CD4-positive, alpha-beta T cell (primary cell): ENCODE results near the gene ZNF532. TPM values are rescaled to one million over a fixed set of nuclear protein-coding genes. Genes with fewer than 3 reads are reported as not detected.
"Not testable (repeated sequence)": the region's sequence is repeated elsewhere in the genome, so short reads cannot be mapped to it uniquely, and the experiment has no call there.

Source experiments
- ATAC-seq: fragments of 200-7000 bp; cut with Tn5 transposase; one replicate; pipeline ENCODE4 v1.10.0; 2022; ENCODE audit warnings: mild to moderate bottlenecking; ENCODE audit not compliant: poor library complexity
- CTCF ChIA-PET: fragments of 350-600 bp; sonication (Branson Sonifier 250); formaldehyde crosslinking; loops from one replicate; lab custom pipeline; 2021; ENCODE audit warnings: antibody characterized with exemption, inconsistent platforms; lab: Charles Lee
- POLR2A ChIA-PET: fragments of 350-600 bp; sonication (Branson Sonifier 250); formaldehyde crosslinking; loops from one replicate; lab custom pipeline; 2021; ENCODE audit warnings: antibody characterized with exemption, inconsistent platforms; lab: Charles Lee
- DNase-seq, 14 experiments: peaks; one replicate each; pipeline ENCODE4 v3.0.0-alpha.2; 2013 to 2020; ENCODE audit warnings: mixed read lengths in 2 of 14
- H3K27ac ChIP-seq, 2 donors: one replicate each; pipeline versions ENCODE4 v1.5.1 to v1.7.0; 2013; ENCODE audit warnings: low read length in 2 of 2, low read depth in 1 of 2, mild to moderate bottlenecking in 1 of 2
- H3K27me3 ChIP-seq, 2 experiments: 1 replicate in 1 of 2; 2 replicates in 1 of 2; pipeline versions ENCODE4 v1.6.1 to v1.7.0; 2013; ENCODE audit warnings: low read length in 2 of 2, control low read depth in 1 of 2, mild to moderate bottlenecking in 1 of 2, moderate library complexity in 1 of 2; ENCODE audit not compliant: insufficient read depth in 2 of 2, control insufficient read depth in 1 of 2
- H3K36me3 ChIP-seq: one replicate; pipeline ENCODE4 v1.6.1; 2013; ENCODE audit warnings: low read length, control low read depth; ENCODE audit not compliant: insufficient read depth
- H3K4me1 ChIP-seq: one replicate; pipeline ENCODE4 v1.6.1; 2013; ENCODE audit warnings: low read length, control low read depth; ENCODE audit not compliant: insufficient read depth
- H3K4me3 ChIP-seq: one replicate; pipeline ENCODE4 v1.5.1; 2013; ENCODE audit warnings: mild to moderate bottlenecking, low read length, moderate library complexity
- H3K9me3 ChIP-seq, 2 experiments: 1 replicate in 1 of 2; 2 replicates in 1 of 2; pipeline versions ENCODE4 v1.6.1 to v1.7.0; 2013; ENCODE audit warnings: low read length in 2 of 2, mild to moderate bottlenecking in 2 of 2, control low read depth in 1 of 2, moderate library complexity in 1 of 2; ENCODE audit not compliant: control insufficient read depth in 1 of 2, insufficient read depth in 1 of 2
- H3K27ac Mint-ChIP-seq: one replicate; pipeline ENCODE4 v1.8.0; 2020; ENCODE audit warnings: mixed read lengths
- H3K27me3 Mint-ChIP-seq: one replicate; pipeline ENCODE4 v1.8.0; 2021; ENCODE audit warnings: mixed read lengths
- H3K36me3 Mint-ChIP-seq: one replicate; pipeline ENCODE4 v1.8.0; 2021; ENCODE audit warnings: low read depth, mixed read lengths
- H3K4me1 Mint-ChIP-seq: one replicate; pipeline ENCODE4 v1.8.0; 2021; ENCODE audit warnings: low read depth, mixed read lengths
- H3K4me3 Mint-ChIP-seq: one replicate; pipeline ENCODE4 v1.8.0; 2020; ENCODE audit warnings: mild to moderate bottlenecking, mixed read lengths
- H3K9me3 Mint-ChIP-seq: one replicate; pipeline ENCODE4 v1.8.0; 2020; ENCODE audit warnings: mixed read lengths
- intact Hi-C, 2 experiments: fragments of 100-400 bp; cut with DNase I in 1 of 2; cut with micrococcal nuclease in 1 of 2; formaldehyde crosslinking; loops; one replicate each; pipeline versions ENCODE4 v1.15.1 to v1.9.0; 2023 to 2025; cut with DNase I, micrococcal nuclease
- total RNA-seq, 174 experiments: library from RNA in 2 of 174; stranded (reverse) in 2 of 174; gene quantifications; one replicate each; pipeline ENCODE4 v1.2.3 and lab custom pipeline; 2021 to 2026
- TF ChIP-seq, protein P1 (sequence below): fragments of 200-600 bp; IDR thresholded peaks from one replicate; pipeline ENCODE4 v1.8.0; 2022; ENCODE audit warnings: antibody characterized with exemption, mild to moderate bottlenecking

The ZNF532 gene
- total RNA-seq, 2 experiments from 2014 or later, result 9.8 to 9.9 TPM

DNA sequence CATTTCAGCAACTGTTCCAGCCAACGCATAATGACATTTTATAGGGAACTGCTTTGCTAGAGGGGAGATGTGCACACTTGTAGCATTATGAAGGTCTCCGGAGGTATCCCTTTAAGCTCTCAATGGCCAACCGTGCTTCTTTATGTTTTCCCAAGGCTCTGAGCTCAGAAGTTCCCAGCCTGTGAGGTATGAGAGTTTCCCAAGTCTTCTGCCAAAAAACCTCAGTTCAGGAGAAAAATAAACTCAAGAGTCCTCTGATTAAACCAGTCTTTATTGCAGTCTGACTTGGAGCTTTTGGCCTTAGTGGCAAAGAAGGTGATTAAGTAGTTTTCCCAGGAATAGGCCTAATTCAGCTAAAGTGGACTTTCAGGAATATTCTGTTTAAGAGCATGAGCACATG, 35.4 kb upstream of the ZNF532 start:
- Mint-ChIP-seq H3K9me3 (no peaks in the 10 kb centered on the region), H3K4me3 (no peak overlapping the region), H3K27ac (no peak overlapping the region), H3K36me3 (no peaks in the 10 kb centered on the region), H3K27me3 (peaks cover 78% of the 10 kb centered on the region), H3K4me1 (no peaks in the 10 kb centered on the region)
- TF ChIP-seq, protein P1, sequence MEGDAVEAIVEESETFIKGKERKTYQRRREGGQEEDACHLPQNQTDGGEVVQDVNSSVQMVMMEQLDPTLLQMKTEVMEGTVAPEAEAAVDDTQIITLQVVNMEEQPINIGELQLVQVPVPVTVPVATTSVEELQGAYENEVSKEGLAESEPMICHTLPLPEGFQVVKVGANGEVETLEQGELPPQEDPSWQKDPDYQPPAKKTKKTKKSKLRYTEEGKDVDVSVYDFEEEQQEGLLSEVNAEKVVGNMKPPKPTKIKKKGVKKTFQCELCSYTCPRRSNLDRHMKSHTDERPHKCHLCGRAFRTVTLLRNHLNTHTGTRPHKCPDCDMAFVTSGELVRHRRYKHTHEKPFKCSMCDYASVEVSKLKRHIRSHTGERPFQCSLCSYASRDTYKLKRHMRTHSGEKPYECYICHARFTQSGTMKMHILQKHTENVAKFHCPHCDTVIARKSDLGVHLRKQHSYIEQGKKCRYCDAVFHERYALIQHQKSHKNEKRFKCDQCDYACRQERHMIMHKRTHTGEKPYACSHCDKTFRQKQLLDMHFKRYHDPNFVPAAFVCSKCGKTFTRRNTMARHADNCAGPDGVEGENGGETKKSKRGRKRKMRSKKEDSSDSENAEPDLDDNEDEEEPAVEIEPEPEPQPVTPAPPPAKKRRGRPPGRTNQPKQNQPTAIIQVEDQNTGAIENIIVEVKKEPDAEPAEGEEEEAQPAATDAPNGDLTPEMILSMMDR, result no peak
- Histone ChIP-seq H3K9me3 (peaks cover 0 to 10% of the 10 kb centered on the region in 2 experiments), H3K4me1 (no peaks in the 10 kb centered on the region), H3K27ac (no peak overlapping the region), H3K36me3 (no peaks in the 10 kb centered on the region), H3K4me3 (no peak overlapping the region), H3K27me3 (peaks cover 20 to 46% of the 10 kb centered on the region in 2 experiments)
- CTCF ChIA-PET, result no interaction called here
- no peak for DNase-seq
- ATAC-seq, result no peak
- intact Hi-C loops, result no loop called here
- POLR2A ChIA-PET, result no interaction called here

DNA sequence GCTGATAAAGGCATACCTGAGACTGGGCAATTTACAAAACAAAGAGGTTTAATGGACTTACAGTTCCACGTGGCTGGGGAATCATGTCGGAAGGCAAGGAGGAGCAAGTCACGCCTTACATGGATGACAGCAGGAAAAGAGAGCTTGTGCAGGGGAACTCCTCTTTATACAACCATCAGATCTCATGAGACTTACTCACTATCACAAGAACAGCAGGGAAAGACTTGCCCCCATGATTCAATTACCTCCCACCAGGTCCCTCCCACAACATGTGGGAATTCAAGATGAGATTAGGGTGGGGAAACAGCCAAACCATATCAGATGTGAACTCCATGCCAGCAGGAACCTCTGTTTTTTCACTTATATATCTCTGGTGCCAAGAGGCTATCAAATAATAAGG, 34.8 kb upstream of the ZNF532 start:
- ATAC-seq, H3K4me3 ChIP-seq, H3K4me3 Mint-ChIP-seq, H3K36me3 ChIP-seq, H3K4me1 ChIP-seq, H3K36me3 Mint-ChIP-seq, POLR2A ChIA-PET, CTCF ChIA-PET, H3K9me3 Mint-ChIP-seq, DNase-seq, H3K27ac ChIP-seq, H3K27ac Mint-ChIP-seq, H3K4me1 Mint-ChIP-seq, intact Hi-C loops: not testable (repeated sequence)
- H3K27me3 Mint-ChIP-seq, result peaks cover 75% of the 10 kb centered on the region
- Histone ChIP-seq H3K9me3 (peaks cover 0 to 10% of the 10 kb centered on the region in 2 experiments), H3K27me3 (peaks cover 17 to 41% of the 10 kb centered on the region in 2 experiments)

DNA sequence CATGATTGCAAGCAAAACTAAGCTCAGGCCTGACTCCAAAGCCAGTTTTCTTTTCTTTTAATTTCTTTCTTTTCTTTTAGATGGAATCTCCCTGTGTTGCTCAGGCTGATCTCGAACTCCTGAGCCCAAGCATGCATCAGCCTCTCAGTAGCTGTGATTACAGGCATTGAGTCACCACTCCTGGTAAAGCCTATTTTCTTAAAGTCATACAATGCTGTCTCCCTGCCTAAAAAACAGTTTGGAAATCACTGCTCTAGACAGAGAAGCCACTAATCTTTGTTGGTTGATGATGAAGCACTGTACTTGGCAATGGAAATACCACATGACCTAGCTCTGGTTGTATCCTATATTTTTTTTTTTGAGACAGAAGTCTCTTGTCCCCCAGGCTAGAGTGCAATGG, 33.1 kb upstream of the ZNF532 start:
- CTCF ChIA-PET, result no interaction called here
- peaks cover 67% of the 10 kb centered on the region for H3K27me3 Mint-ChIP-seq

More for the DNA sequence above, 33.1 kb upstream of the ZNF532 start:
- no peak for DNase-seq
- ATAC-seq, result no peak
- intact Hi-C loops, result no loop called here
- POLR2A ChIA-PET, result no interaction called here
- Mint-ChIP-seq H3K36me3 (no peaks in the 10 kb centered on the region), H3K4me1 (no peaks in the 10 kb centered on the region), H3K9me3 (no peaks in the 10 kb centered on the region), H3K4me3 (no peak overlapping the region), H3K27ac (no peak overlapping the region)
- H3K4me1 ChIP-seq, result no peaks in the 10 kb centered on the region
- H3K27ac ChIP-seq, result no peak overlapping the region
- TF ChIP-seq, protein P1, result no peak
- peaks cover 14 to 26% of the 10 kb centered on the region in 2 experiments for H3K27me3 ChIP-seq
- H3K36me3 ChIP-seq, result no peaks in the 10 kb centered on the region
- H3K9me3 ChIP-seq, result peaks cover 0 to 10% of the 10 kb centered on the region in 2 experiments
- H3K4me3 ChIP-seq, result no peak overlapping the region
